Neural cell (in vitro differentiated cells): ENCODE measurements around the gene STIM2. TPM values are rescaled to one million over a fixed set of nuclear protein-coding genes. Genes with fewer than 3 reads are reported as not detected.
A peak's percentile ranks its signal among the peaks of the same experiment; 100 is the strongest.

Experiments used
- H2AFZ ChIP-seq: fragments of 200-600, 300-800 bp; sonication (generic), shearing (Covaris generic); 2 replicates; pipeline ENCODE4 v1.6.0; 2014; ENCODE audit warnings: low read depth, mild to moderate bottlenecking, antibody characterized with exemption, low read length, moderate library complexity
- H3F3A ChIP-seq: fragments of 200-600 bp; shearing (Covaris generic); 2 replicates; pipeline ENCODE4 v1.6.1; 2016; ENCODE audit warnings: mild to moderate bottlenecking, moderate library complexity, mixed read lengths, antibody characterized with exemption, low read length; ENCODE audit not compliant: insufficient read depth, poor library complexity, severe bottlenecking
- H3K27ac ChIP-seq: fragments of 200-600, 300-800 bp; sonication (generic), shearing (Covaris generic); 2 replicates; pipeline ENCODE4 v1.5.1; 2014; ENCODE audit warnings: mild to moderate bottlenecking, low read length, moderate library complexity
- H3K27me3 ChIP-seq: fragments of 300-800, 200-600 bp; sonication (generic), shearing (Covaris generic); 2 replicates; pipeline ENCODE4 v1.6.0; 2014; ENCODE audit warnings: mild to moderate bottlenecking, low read depth, low read length, moderate library complexity; ENCODE audit not compliant: insufficient read depth
- H3K36me3 ChIP-seq: fragments of 300-800, 200-600 bp; sonication (generic), shearing (Covaris generic); 2 replicates; pipeline ENCODE4 v1.5.1; 2014; ENCODE audit warnings: mild to moderate bottlenecking, antibody characterized with exemption, low read length, moderate library complexity; ENCODE audit not compliant: insufficient read depth
- H3K4me2 ChIP-seq: fragments of 300-800, 200-600 bp; sonication (generic), shearing (Covaris generic); 2 replicates; pipeline ENCODE4 v1.6.0; 2014; ENCODE audit warnings: mild to moderate bottlenecking, low read length
- H3K4me3 ChIP-seq: fragments of 300-800, 200-600 bp; sonication (generic), shearing (Covaris generic); 2 replicates; pipeline ENCODE4 v1.5.1; 2014; ENCODE audit warnings: mild to moderate bottlenecking, low read length, moderate library complexity
- H3K79me2 ChIP-seq: fragments of 200-600 bp; shearing (Covaris generic); replicated peaks from 2 replicates; pipeline ENCODE4 v1.6.0; 2014; ENCODE audit warnings: mild to moderate bottlenecking, low read length, moderate library complexity; ENCODE audit not compliant: insufficient read depth
- H3K9ac ChIP-seq: fragments of 300-800, 200-600 bp; sonication (generic), shearing (Covaris generic); 2 replicates; pipeline ENCODE4 v1.6.1; 2016; ENCODE audit warnings: mild to moderate bottlenecking, low read length, mixed read lengths
- H3K9me2 ChIP-seq: fragments of 200-600 bp; shearing (Covaris generic); 2 replicates; pipeline ENCODE4 v1.6.1; 2016; ENCODE audit warnings: mild to moderate bottlenecking, low read length, mixed read lengths; ENCODE audit not compliant: insufficient read depth
- H3K9me3 ChIP-seq: fragments of 200-600, 300-800 bp; sonication (generic), shearing (Covaris generic); 2 replicates; pipeline ENCODE4 v1.6.1; 2016; ENCODE audit warnings: mild to moderate bottlenecking, mixed run types, low read length, moderate library complexity, mixed read lengths
- H4K20me1 ChIP-seq: fragments of 200-600 bp; shearing (Covaris generic); 2 replicates; pipeline ENCODE4 v1.6.1; 2016; ENCODE audit warnings: mild to moderate bottlenecking, mixed run types; ENCODE audit not compliant: insufficient read depth
- CTCF ChIP-seq: fragments of 450-650 bp; IDR thresholded peaks from 2 replicates; pipeline ENCODE4 v1.5.1; 2014; ENCODE audit warnings: antibody characterized with exemption, mild to moderate bottlenecking, moderate library complexity; ENCODE audit not compliant: poor library complexity, severe bottlenecking
- EP300 ChIP-seq: fragments of 450-650 bp; conservative IDR thresholded peaks from 2 replicates; pipeline ENCODE4 v1.6.1; 2014; ENCODE audit warnings: antibody characterized with exemption, mild to moderate bottlenecking, moderate library complexity; ENCODE audit not compliant: poor library complexity, severe bottlenecking
- EZH2 ChIP-seq: fragments of 200-600, 300-800 bp; shearing (Covaris generic), sonication (generic); IDR thresholded peaks from 2 replicates; pipeline ENCODE4 v1.6.1; 2014; ENCODE audit warnings: antibody characterized with exemption, low read length, borderline replicate concordance, mild to moderate bottlenecking; ENCODE audit not compliant: insufficient read depth, poor library complexity, severe bottlenecking
- MXI1 ChIP-seq: fragments of 450-650 bp; conservative IDR thresholded peaks from 2 replicates; pipeline ENCODE4 v1.6.1; 2014; ENCODE audit warnings: antibody characterized with exemption, mild to moderate bottlenecking; ENCODE audit not compliant: poor library complexity, severe bottlenecking
- POLR2AphosphoS5 ChIP-seq: IDR thresholded peaks from 2 replicates; pipeline ENCODE4 v1.6.1; 2012
- RAD21 ChIP-seq: fragments of 450-650 bp; conservative IDR thresholded peaks from 2 replicates; pipeline ENCODE4 v1.6.1; 2014; ENCODE audit warnings: antibody characterized with exemption, mild to moderate bottlenecking, moderate library complexity
- SMC3 ChIP-seq: fragments of 450-650 bp; conservative IDR thresholded peaks from 2 replicates; pipeline ENCODE4 v1.6.1; 2014; ENCODE audit warnings: antibody characterized with exemption, mild to moderate bottlenecking, moderate library complexity; ENCODE audit not compliant: poor library complexity
- TAF1 ChIP-seq: IDR thresholded peaks from 2 replicates; pipeline ENCODE4 v1.6.1; 2012; ENCODE audit warnings: low read depth
- polyA plus RNA-seq: library from polyadenylated mRNA; depleted of rRNA; stranded (reverse); fragments of >200 nt; gene quantifications from 2 replicates; pipeline ENCODE4 v1.2.3, GENCODE V29; 2014
- TF ChIP-seq, protein P1 (sequence below): IDR thresholded peaks from 2 replicates; pipeline ENCODE4 v1.6.1; 2012; ENCODE audit warnings: borderline replicate concordance

The STIM2 gene
- polyA plus RNA-seq, 1 donor from 2014 or later, result 25.3 TPM

DNA sequence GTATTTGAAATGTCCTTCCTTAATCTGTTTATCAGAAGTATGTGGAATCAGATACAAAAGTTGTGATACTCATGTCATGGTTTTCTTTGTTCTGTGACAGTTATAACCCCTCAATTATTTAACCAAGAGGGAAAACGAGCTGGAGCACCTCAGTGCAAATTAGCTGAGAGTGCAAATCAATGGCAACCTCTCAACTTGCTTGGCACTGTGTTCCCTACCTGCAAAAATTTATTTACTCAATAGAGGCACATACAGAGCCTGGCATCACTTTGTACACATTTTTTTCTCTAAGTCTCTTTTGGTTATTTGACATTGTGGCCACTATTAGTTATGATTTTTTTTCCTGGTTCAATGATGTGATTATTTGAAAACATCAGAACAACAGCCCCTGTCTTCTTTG lies 186.2 kb downstream of the STIM2 start:
- no peaks in the 10 kb centered on the region for H3K27me3 ChIP-seq
- no peak overlapping the region for H3K4me2 ChIP-seq
- H3K27ac ChIP-seq, result no peak overlapping the region
- H3K9me2 ChIP-seq, result no peaks in the 10 kb centered on the region
- no peak overlapping the region for H3K4me3 ChIP-seq
- H3K9me3 ChIP-seq, result peaks cover 5% of the 10 kb centered on the region
- H3K36me3 ChIP-seq, result no peaks in the 10 kb centered on the region
- TF ChIP-seq CTCF, result no peak
- TF ChIP-seq SMC3, result no peak
- no peak for TF ChIP-seq POLR2AphosphoS5
- no peak for TF ChIP-seq TAF1
- no peaks in the 10 kb centered on the region for H3K79me2 ChIP-seq
- H4K20me1 ChIP-seq, result no peaks in the 10 kb centered on the region
- no peak overlapping the region for H3K9ac ChIP-seq
- H2AFZ ChIP-seq, result no peak overlapping the region
- no peaks in the 10 kb centered on the region for H3F3A ChIP-seq

GRCh38 chr4:27048429-27049238 lies 188.0 kb downstream of the STIM2 start:
- H3K79me2 ChIP-seq, result no peaks in the 10 kb centered on the region
- no peaks in the 10 kb centered on the region for H3K27me3 ChIP-seq
- H3K4me3 ChIP-seq, result no peak overlapping the region
- H3K4me2 ChIP-seq, result no peak overlapping the region
- no peaks in the 10 kb centered on the region for H3K36me3 ChIP-seq
- H3K9me3 ChIP-seq, result peaks cover 4% of the 10 kb centered on the region
- H2AFZ ChIP-seq, result no peak overlapping the region
- no peak overlapping the region for H3K27ac ChIP-seq
- H3F3A ChIP-seq, result no peaks in the 10 kb centered on the region
- H3K9me2 ChIP-seq, result no peaks in the 10 kb centered on the region
- H3K9ac ChIP-seq, result no peak overlapping the region
- H4K20me1 ChIP-seq, result no peaks in the 10 kb centered on the region
- no peak for TF ChIP-seq POLR2AphosphoS5
- TF ChIP-seq MXI1, result no peak
- peak; percentile 80 for TF ChIP-seq SMC3
- TF ChIP-seq RAD21, result peak; percentile 87
- TF ChIP-seq CTCF, result peak; percentile 84
- no peak for TF ChIP-seq TAF1
- TF ChIP-seq EZH2, result no peak
- TF ChIP-seq, protein P1, sequence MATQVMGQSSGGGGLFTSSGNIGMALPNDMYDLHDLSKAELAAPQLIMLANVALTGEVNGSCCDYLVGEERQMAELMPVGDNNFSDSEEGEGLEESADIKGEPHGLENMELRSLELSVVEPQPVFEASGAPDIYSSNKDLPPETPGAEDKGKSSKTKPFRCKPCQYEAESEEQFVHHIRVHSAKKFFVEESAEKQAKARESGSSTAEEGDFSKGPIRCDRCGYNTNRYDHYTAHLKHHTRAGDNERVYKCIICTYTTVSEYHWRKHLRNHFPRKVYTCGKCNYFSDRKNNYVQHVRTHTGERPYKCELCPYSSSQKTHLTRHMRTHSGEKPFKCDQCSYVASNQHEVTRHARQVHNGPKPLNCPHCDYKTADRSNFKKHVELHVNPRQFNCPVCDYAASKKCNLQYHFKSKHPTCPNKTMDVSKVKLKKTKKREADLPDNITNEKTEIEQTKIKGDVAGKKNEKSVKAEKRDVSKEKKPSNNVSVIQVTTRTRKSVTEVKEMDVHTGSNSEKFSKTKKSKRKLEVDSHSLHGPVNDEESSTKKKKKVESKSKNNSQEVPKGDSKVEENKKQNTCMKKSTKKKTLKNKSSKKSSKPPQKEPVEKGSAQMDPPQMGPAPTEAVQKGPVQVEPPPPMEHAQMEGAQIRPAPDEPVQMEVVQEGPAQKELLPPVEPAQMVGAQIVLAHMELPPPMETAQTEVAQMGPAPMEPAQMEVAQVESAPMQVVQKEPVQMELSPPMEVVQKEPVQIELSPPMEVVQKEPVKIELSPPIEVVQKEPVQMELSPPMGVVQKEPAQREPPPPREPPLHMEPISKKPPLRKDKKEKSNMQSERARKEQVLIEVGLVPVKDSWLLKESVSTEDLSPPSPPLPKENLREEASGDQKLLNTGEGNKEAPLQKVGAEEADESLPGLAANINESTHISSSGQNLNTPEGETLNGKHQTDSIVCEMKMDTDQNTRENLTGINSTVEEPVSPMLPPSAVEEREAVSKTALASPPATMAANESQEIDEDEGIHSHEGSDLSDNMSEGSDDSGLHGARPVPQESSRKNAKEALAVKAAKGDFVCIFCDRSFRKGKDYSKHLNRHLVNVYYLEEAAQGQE, result no peak
- TF ChIP-seq EP300, result no peak
